ENCODE results near the gene STAU1. TPM values are rescaled to one million over a fixed set of nuclear protein-coding genes. Genes with fewer than 3 reads are reported as not detected.
A peak's percentile ranks its signal among the peaks of the same experiment; 100 is the strongest.
"Not testable (repeated sequence)": the region's sequence is repeated elsewhere in the genome, so short reads cannot be mapped to it uniquely, and the experiment has no call there.

Gene STAU1
- total and polyA plus RNA-seq, 5 donors from 2014 or later = 29.6 to 67.6 (median 39.1) TPM

DNA sequence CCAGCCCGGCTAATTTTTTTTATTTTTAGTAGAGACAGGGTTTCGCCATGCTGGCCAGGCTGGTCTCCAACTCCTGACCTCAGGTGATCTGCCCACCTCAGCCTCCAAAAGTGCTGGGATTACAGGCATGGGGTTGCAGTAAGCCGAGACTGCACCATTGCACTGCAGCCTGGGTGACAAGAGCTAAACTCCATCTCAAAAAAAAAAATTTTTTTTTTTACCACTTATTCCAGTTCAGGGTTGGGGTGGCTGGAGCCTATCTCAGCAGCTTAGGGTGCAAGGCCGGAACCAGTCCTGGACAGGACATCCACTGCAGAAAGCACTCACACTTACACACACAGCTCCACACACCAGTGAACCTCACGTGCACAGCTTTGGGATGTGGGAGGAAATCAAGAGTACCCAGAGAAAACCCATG lies 4.0 kb downstream of the STAU1 start:
- peaks cover 15% of the 10 kb centered on the region for H3K36me3 Mint-ChIP-seq
- H3K27me3 Mint-ChIP-seq = not testable (repeated sequence)

GRCh38 chr20:49183444-49183843 lies 4.7 kb downstream of the STAU1 start:
- Mint-ChIP-seq H3K27ac (peak overlapping the region in 2 of 3 donors; percentile 44 to 45), H3K4me1 (peaks cover 36 to 80% (median 60%) of the 10 kb centered on the region in 4 donors), H3K4me3 (peak overlapping the region; percentile 3 to 80 (median 69)), H3K36me3 (peaks cover 15% of the 10 kb centered on the region), H3K9me3 (no peaks in the 10 kb centered on the region), H3K27me3 (no peaks in the 10 kb centered on the region)
- no peaks in the 10 kb centered on the region for H3K36me3 ChIP-seq (ENCODE audit: control insufficient read depth, insufficient read depth, low read length)
- DNase-seq (no peak), ATAC-seq (ENCODE audit: low read depth in 2 of 2) (no peak)
- H3K9me3 ChIP-seq (ENCODE audit: control insufficient read depth in 2 of 2, low read length in 2 of 2) = no peaks in the 10 kb centered on the region
- H3K27ac ChIP-seq (ENCODE audit: insufficient read depth, low read length, poor library complexity, severe bottlenecking) = no peak overlapping the region
- peak overlapping the region; percentile 5 for H3K4me3 ChIP-seq (ENCODE audit: low read depth, low read length)
- no peaks in the 10 kb centered on the region for H3K27me3 ChIP-seq (ENCODE audit: control insufficient read depth, insufficient read depth, low read length)
- peaks cover 70% of the 10 kb centered on the region for H3K4me1 ChIP-seq (ENCODE audit: control insufficient read depth, insufficient read depth, low read length, poor library complexity, severe bottlenecking)

More for the DNA sequence above, 4.0 kb downstream of the STAU1 start:
- not testable (repeated sequence) for H3K9me3 Mint-ChIP-seq; H3K27me3 ChIP-seq (ENCODE audit: control insufficient read depth, insufficient read depth, low read length); DNase-seq; H3K27ac ChIP-seq (ENCODE audit: insufficient read depth, low read length, poor library complexity, severe bottlenecking); H3K9me3 ChIP-seq (ENCODE audit: control insufficient read depth in 2 of 2, low read length in 2 of 2); H3K36me3 ChIP-seq (ENCODE audit: control insufficient read depth, insufficient read depth, low read length); ATAC-seq (ENCODE audit: low read depth in 2 of 2)
- H3K4me1 ChIP-seq (ENCODE audit: control insufficient read depth, insufficient read depth, low read length, poor library complexity, severe bottlenecking) = peaks cover 70% of the 10 kb centered on the region
- Mint-ChIP-seq H3K4me3 (peak overlapping the region in 3 of 4 donors; percentile 36 to 58 (median 54)), H3K27ac (peak overlapping the region in 1 of 3 donors; percentile 93), H3K4me1 (peaks cover 36 to 82% (median 62%) of the 10 kb centered on the region in 4 donors)
- peak overlapping the region; percentile 37 for H3K4me3 ChIP-seq (ENCODE audit: low read depth, low read length)

GRCh38 chr20:49181265-49181877 lies 6.8 kb downstream of the STAU1 start:
- H3K27me3 ChIP-seq (ENCODE audit: control insufficient read depth, insufficient read depth, low read length) = no peaks in the 10 kb centered on the region
- H3K4me3 Mint-ChIP-seq = peak overlapping the region; percentile 4 to 80 (median 26)
- DNase-seq (no peak), ATAC-seq (ENCODE audit: low read depth in 2 of 2) (no peak)
- H3K4me3 ChIP-seq (ENCODE audit: low read depth, low read length) = no peak overlapping the region
- H3K36me3 Mint-ChIP-seq = peaks cover 12% of the 10 kb centered on the region
- H3K27ac ChIP-seq (ENCODE audit: insufficient read depth, low read length, poor library complexity, severe bottlenecking) = peak overlapping the region; percentile 6
- H3K27me3 Mint-ChIP-seq = no peaks in the 10 kb centered on the region
- H3K4me1 ChIP-seq (ENCODE audit: control insufficient read depth, insufficient read depth, low read length, poor library complexity, severe bottlenecking) = peaks cover 62% of the 10 kb centered on the region
- H3K27ac Mint-ChIP-seq = peak overlapping the region in 1 of 3 donors; percentile 83
- H3K9me3 ChIP-seq (ENCODE audit: control insufficient read depth in 2 of 2, low read length in 2 of 2) = no peaks in the 10 kb centered on the region
- peaks cover 36 to 84% (median 55%) of the 10 kb centered on the region in 4 donors for H3K4me1 Mint-ChIP-seq
- H3K9me3 Mint-ChIP-seq = no peaks in the 10 kb centered on the region
- peaks cover under 1% of the 10 kb centered on the region for H3K36me3 ChIP-seq (ENCODE audit: control insufficient read depth, insufficient read depth, low read length)

- H3K4me1 ChIP-seq (ENCODE audit: control insufficient read depth, insufficient read depth, low read length, poor library complexity, severe bottlenecking) = peaks cover 48% of the 10 kb centered on the region
- Mint-ChIP-seq H3K27ac (peak overlapping the region; percentile 44 to 83 (median 82)), H3K36me3 (peaks cover 5% of the 10 kb centered on the region), H3K27me3 (no peaks in the 10 kb centered on the region), H3K4me1 (peaks cover 26 to 68% (median 44%) of the 10 kb centered on the region in 4 donors), H3K4me3 (peak overlapping the region; percentile 17 to 66 (median 41)), H3K9me3 (no peaks in the 10 kb centered on the region)
- no peaks in the 10 kb centered on the region for H3K27me3 ChIP-seq (ENCODE audit: control insufficient read depth, insufficient read depth, low read length)
- DNase-seq = no peak
- H3K36me3 ChIP-seq (ENCODE audit: control insufficient read depth, insufficient read depth, low read length) = peaks cover 6% of the 10 kb centered on the region
- peak overlapping the region; percentile 21 for H3K4me3 ChIP-seq (ENCODE audit: low read depth, low read length)
- no peaks in the 10 kb centered on the region for H3K9me3 ChIP-seq (ENCODE audit: control insufficient read depth in 2 of 2, low read length in 2 of 2)
- H3K27ac ChIP-seq (ENCODE audit: insufficient read depth, low read length, poor library complexity, severe bottlenecking) = no peak overlapping the region
- peak; percentile 44 to 45 for ATAC-seq (ENCODE audit: low read depth in 2 of 2)
Observed at GRCh38 chr20:49179368-49180277, 8.5 kb downstream of the STAU1 start.

- H3K27ac Mint-ChIP-seq = no peak overlapping the region
- H3K36me3 Mint-ChIP-seq = peaks cover 23% of the 10 kb centered on the region
Observed at GRCh38 chr20:49174183-49174582, 14.0 kb downstream of the STAU1 start.

DNA sequence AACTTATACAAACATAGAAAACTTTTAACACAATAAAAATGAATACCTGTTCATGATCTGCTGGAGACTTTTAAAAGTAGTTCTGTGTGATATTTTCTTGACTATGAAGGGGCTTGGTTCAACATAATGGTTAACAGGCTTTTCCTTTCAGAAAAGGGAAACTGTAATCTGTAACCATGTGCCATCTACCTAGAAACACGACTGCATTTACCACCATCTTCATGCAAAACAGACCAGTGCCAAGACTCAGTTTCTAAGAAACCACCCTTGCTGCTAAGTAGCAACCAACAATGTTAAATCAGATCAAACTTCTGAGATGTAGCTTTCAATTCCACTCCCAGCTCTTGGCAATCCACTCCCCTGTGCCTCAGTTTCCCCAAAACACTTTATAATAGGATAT lies 15.7 kb downstream of the STAU1 start:
- peak overlapping the region; percentile 45 to 86 (median 59) for H3K27ac Mint-ChIP-seq

More at GRCh38 chr20:49174183-49174582, 14.0 kb downstream of the STAU1 start:
- ATAC-seq (ENCODE audit: low read depth in 2 of 2) = no peak
- H3K9me3 Mint-ChIP-seq = no peaks in the 10 kb centered on the region
- Histone ChIP-seq H3K27ac (ENCODE audit: insufficient read depth, low read length, poor library complexity, severe bottlenecking) (no peak overlapping the region), H3K27me3 (ENCODE audit: control insufficient read depth, insufficient read depth, low read length) (no peaks in the 10 kb centered on the region), H3K4me1 (ENCODE audit: control insufficient read depth, insufficient read depth, low read length, poor library complexity, severe bottlenecking) (peaks cover 8% of the 10 kb centered on the region), H3K4me3 (ENCODE audit: low read depth, low read length) (no peak overlapping the region), H3K36me3 (ENCODE audit: control insufficient read depth, insufficient read depth, low read length) (peaks cover 24% of the 10 kb centered on the region), H3K9me3 (ENCODE audit: control insufficient read depth in 2 of 2, low read length in 2 of 2) (no peaks in the 10 kb centered on the region)
- H3K4me1 Mint-ChIP-seq = peaks cover 18 to 53% (median 31%) of the 10 kb centered on the region in 4 donors
- DNase-seq = no peak
- no peak overlapping the region for H3K4me3 Mint-ChIP-seq
- H3K27me3 Mint-ChIP-seq = no peaks in the 10 kb centered on the region

GRCh38 chr20:49171909-49172308 lies 16.2 kb downstream of the STAU1 start:
- Histone ChIP-seq H3K4me3 (ENCODE audit: low read depth, low read length) (no peak overlapping the region), H3K27ac (ENCODE audit: insufficient read depth, low read length, poor library complexity, severe bottlenecking) (no peak overlapping the region), H3K4me1 (ENCODE audit: control insufficient read depth, insufficient read depth, low read length, poor library complexity, severe bottlenecking) (peaks cover 26% of the 10 kb centered on the region), H3K36me3 (ENCODE audit: control insufficient read depth, insufficient read depth, low read length) (peaks cover 24% of the 10 kb centered on the region), H3K27me3 (ENCODE audit: control insufficient read depth, insufficient read depth, low read length) (no peaks in the 10 kb centered on the region), H3K9me3 (ENCODE audit: control insufficient read depth in 2 of 2, low read length in 2 of 2) (no peaks in the 10 kb centered on the region)
- Mint-ChIP-seq H3K27me3 (no peaks in the 10 kb centered on the region), H3K36me3 (peaks cover 23% of the 10 kb centered on the region), H3K9me3 (no peaks in the 10 kb centered on the region), H3K27ac (peak overlapping the region in 1 of 3 donors; percentile 45), H3K4me3 (peak overlapping the region in 1 of 4 donors; percentile 58), H3K4me1 (peaks cover 28 to 64% (median 48%) of the 10 kb centered on the region in 4 donors)
- DNase-seq (no peak), ATAC-seq (ENCODE audit: low read depth in 2 of 2) (no peak)

More for the DNA sequence above, 15.7 kb downstream of the STAU1 start:
- ATAC-seq (ENCODE audit: low read depth in 2 of 2) = no peak
- peaks cover 21% of the 10 kb centered on the region for H3K4me1 ChIP-seq (ENCODE audit: control insufficient read depth, insufficient read depth, low read length, poor library complexity, severe bottlenecking)
- no peak overlapping the region for H3K27ac ChIP-seq (ENCODE audit: insufficient read depth, low read length, poor library complexity, severe bottlenecking)
- no peaks in the 10 kb centered on the region for H3K27me3 ChIP-seq (ENCODE audit: control insufficient read depth, insufficient read depth, low read length)
- Mint-ChIP-seq H3K9me3 (no peaks in the 10 kb centered on the region), H3K36me3 (peaks cover 23% of the 10 kb centered on the region), H3K4me1 (peaks cover 27 to 59% (median 44%) of the 10 kb centered on the region in 4 donors), H3K4me3 (peak overlapping the region in 1 of 4 donors; percentile 58), H3K27me3 (no peaks in the 10 kb centered on the region)
- no peak overlapping the region for H3K4me3 ChIP-seq (ENCODE audit: low read depth, low read length)
- H3K36me3 ChIP-seq (ENCODE audit: control insufficient read depth, insufficient read depth, low read length) = peaks cover 24% of the 10 kb centered on the region
- DNase-seq = peak in 1 of 3 donors; percentile 74
- no peaks in the 10 kb centered on the region for H3K9me3 ChIP-seq (ENCODE audit: control insufficient read depth in 2 of 2, low read length in 2 of 2)

Measured in CD4-positive, CD25-positive, alpha-beta regulatory T cell (primary cell).